HG03095 (cell line): ENCODE measurements around the gene SDS.

Experiments used
- ATAC-seq: cut with Tn5 transposase; IDR thresholded peaks from one replicate; pipeline ENCODE4 v1.9.1; 2021; ENCODE audit warnings: moderate library complexity; ENCODE audit not compliant: unreplicated experiment

SDS gene

DNA sequence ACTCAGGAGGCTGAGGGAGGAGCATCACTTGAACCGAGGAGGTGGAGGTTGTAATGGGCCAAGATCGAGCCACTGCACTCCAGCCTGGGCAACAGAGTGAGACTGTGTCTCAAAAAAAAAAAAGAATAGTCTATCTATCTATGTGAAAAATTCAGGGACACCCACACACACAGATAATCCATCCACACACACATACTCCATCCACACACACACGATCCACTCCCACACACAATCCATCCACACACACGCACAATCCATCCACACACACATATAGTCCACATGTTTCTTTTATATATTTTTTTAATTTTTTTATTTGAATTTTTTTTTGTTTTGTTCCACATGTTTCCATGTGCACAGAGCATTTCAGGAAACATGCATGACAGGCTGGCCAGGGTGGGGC is 3.3 kb downstream of the SDS start:
- no peak for ATAC-seq

- no peak for ATAC-seq
Measured at GRCh38 chr12:113399490-113399889, 4.2 kb downstream of the SDS start.

- no peak for ATAC-seq
Measured at GRCh38 chr12:113398346-113399290, 5.1 kb downstream of the SDS start.

GRCh38 chr12:113397497-113398197 is 6.0 kb downstream of the SDS start:
- ATAC-seq: no peak

GRCh38 chr12:113396828-113397496 is 6.7 kb downstream of the SDS start:
- ATAC-seq: no peak

GRCh38 chr12:113396200-113396599 is 7.5 kb downstream of the SDS start:
- ATAC-seq: no peak

DNA sequence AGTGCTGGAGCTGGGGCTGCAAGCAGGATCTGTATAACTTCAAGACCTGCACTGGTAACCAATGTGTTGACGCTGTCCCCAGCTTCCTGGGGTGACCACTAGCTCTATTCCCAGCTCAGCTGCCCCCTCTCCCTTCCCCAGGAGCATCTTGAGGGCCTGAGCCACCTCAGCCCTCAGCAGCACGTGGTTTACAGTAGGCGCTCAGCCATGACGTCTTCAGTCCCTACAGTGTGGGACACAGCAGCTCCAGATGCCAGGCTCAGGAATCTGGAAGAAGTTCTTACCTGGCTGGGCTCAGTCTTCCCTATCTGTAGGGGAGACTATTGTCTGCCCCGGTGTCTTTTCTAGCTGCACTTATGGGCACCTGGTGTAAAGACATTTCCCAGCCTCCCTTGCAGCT is 8.6 kb downstream of the SDS start:
- no peak for ATAC-seq

GRCh38 chr12:113393749-113394148 is 9.9 kb downstream of the SDS start:
- no peak for ATAC-seq

DNA sequence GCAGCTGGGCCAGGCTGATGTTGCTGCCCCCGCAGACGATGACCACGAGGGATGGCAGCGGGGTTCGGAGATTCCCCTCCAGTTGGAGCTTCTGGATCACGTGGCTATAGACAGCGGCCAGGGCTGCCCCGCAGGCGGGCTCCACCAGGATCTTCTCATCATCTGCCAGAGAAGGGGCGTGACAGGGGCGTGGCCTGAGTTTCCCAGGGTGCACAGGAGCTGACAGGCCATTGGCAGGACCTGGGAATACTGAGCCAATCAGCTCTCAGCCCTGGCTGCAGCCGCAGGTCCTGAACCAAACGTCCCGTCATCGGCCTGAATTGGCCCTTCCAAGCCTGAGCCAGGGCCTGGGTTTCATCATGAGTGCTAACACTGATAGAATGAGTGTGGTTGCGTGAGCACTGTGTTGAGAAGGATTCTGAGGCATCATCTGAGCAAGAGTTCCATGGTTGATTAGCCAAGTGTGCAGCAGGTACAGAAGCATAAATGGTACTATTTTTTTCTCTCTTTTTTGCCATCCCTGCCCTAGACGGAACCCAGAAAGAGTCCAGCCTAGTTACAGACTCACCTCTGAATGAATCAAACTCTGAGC is 10.6 kb downstream of the SDS start:
- no peak for ATAC-seq

DNA sequence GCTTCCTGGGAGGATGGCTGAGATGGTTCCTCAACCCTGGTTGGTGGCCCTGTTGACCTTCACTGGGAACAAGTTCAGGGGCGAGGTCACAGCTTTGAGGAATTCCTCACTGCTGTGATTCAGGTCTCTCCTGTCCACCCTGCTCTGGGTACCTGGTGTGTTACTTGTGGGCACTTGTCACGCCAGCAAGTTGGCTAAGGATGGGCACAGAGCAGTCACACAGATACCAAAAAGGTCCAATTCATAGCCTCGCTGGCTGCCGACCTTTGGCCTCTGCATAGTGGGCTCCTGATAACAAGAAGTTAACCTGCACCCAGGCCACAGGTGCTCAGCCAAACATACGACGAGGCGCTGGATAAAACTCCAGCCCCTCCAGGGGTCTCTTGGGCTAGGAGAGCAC is 11.2 kb downstream of the SDS start:
- no peak for ATAC-seq

DNA sequence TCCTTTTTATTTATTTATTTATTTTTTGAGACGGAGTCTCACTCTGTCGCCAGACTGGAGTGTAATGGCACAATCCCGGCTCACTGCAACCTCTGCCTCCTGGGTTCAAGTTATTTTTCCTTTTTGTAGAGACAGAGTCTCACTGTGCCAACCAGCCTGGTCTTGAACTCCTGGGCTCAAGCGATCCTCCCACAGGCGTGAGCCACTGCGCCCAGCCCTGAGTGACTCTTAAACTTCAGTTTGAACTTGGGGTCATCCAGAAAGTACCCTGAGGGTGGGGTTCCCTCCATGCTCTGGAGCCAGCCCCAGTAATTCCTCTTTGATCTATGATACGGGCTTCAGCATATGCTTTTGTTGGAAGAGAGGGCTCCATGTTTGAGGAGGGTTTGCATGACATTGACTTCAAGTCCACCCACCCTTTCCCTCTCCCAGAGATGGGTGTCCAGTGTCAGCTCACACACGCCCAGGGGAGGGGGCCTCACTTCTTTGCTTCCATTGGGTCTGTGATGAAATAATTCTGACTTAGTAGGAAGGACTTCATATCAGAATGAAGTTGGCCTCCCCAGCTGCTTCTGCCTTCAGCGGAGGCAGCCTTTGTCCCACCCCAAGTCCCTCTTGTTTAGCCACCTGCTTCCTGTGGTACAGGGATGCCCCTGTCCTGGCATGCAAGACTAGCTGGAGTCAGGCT is 11.9 kb downstream of the SDS start:
- no peak for ATAC-seq

GRCh38 chr12:113391145-113391544 is 12.5 kb downstream of the SDS start:
- no peak for ATAC-seq

DNA sequence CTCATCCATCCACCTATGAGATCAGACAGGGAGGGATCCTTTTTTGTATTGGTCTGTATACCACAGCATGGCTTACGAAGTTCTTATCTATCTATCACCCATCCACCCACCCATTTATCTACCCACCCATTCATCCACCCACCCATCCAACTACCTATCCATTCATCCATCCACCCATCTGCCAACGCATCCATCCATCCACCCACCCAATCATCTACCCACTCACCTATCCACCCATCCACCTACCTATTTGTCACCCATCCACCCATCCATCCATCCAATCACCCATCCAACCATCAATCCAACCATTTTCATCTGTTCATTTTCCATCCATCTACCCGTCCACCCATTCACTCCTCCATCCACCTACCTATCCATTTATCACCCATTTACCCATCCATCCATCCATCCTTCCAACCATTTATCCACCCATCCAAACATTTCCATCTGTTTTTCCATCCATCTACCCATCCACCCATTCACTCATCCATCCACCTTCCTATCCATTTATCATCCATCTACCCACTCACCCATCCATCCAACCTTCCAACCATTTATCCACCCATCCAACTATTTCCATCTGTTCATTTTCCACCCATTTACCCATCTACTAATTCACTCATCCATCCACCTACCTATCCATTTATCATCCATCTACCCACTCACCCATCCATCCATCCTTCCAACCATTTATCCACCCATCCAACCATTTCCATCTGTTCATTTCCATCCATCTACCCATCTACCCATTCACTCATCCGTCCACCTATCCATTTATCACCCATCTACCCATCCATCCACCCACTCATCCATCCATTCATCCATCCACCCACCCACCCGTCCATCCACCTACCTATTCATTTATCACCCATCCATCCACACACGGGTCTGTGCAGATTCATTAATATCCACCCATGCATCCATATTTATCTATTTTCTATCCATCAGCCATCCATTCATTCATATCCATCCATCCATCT is 13.3 kb downstream of the SDS start:
- ATAC-seq: no peak

- ATAC-seq: no peak
Measured at GRCh38 chr12:113388351-113388750, 15.3 kb downstream of the SDS start.

DNA sequence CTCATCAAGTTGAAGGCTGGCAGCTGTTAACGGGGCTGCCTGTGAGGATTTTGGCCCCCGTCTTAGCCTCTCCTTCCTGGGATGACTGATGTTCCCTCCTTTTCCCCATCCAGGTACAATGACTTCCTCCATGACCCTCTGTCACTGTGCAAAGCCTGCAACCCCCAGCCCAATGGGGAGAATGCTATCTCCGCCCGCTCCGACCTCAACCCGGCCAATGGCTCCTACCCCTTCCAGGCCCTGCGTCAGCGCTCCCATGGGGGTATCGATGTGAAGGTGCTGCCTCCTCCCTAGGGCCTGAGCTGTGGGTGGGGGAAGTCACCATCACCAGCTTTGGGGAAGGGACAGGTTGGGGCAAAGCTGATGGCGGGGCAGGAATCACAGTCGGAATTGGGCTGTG is 16.1 kb downstream of the SDS start:
- ATAC-seq: no peak

DNA sequence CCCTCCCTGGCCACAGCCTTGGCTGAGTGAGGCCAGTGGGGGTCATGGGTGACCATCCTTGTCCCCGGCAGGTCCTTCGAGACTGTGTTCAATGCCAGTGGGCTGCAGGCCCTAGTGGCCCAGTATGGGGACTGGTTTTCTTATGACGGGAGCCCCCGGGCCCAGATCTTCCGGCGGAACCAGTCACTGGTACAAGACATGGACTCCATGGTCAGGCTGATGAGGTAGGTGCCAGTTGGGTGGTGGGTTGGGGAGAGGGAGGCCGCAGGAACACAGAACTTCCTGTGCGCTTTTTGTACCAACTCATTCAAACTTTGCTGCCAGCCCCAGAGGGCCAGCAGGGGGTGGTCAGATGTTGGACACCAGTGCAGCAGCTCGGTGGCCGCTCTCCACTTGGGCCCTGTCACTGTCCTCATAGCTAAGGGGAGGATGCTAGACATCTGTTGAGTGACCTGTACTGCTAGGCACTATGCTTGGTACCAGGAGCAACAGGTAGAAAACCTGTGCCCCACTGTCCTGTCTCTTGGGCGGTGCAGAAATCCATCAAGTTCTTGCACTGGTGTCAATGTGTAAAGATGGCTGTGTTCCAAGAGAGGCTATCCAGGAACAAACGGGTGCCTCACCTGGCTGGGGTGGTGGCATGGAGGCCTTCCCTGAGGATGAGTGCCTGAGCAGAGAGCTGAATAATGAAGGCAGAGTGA is 16.7 kb downstream of the SDS start:
- ATAC-seq: no peak

DNA sequence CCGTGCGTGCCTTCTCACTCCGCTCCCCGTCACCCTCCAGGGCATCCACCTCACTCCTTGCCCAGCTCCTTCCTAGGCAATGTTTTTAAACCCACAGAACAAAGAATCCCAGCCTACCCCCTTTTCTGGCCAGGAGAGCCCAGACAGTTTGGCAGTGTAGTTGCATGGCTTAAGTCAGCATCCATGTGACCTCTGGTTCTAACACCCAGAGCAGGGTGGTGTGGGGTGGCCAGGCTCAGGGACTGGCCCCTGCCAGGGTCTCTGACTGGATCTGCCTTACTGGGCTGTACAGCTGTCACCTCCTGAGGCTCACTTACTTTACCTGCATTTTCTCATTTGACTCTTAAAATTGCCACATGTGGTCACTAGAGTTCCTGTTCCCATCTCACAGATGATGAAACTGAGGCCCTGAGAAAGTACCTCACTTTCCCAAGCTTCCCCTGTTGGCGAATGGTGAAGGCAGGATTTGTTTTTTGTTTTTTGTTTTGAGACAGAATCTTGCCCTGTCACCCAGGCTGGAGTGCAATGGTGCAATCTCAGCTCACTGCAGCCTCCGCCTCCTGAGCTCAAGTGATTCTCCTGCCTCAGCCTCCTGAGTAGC is 18.3 kb downstream of the SDS start:
- no peak for ATAC-seq

- no peak for ATAC-seq
Measured at GRCh38 chr12:113384778-113385177, 18.9 kb downstream of the SDS start.

DNA sequence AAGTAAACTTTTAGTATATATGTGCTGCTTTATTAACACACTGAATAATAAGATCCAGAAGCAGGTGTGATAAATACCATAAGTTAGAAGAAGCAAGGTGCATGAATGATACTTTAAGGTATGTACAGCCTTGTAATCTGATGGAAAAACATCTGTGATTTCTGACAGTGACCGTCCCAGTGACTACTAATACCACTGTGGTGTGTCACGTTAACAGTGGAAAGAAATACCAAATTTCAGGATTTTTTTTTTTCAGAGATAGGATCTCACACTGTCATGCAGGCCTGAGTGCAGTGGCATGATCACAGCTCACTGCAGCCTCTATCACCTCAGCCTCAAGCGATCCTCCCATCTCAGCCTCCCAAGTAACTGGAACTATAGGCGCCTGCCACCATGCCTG is 21.5 kb downstream of the SDS start:
- ATAC-seq: no peak
